Activated CD8-positive, alpha-beta memory T cell treated with anti-CD3 and anti-CD28 coated beads, Interleukin-2, amount 50 U/mL, for 4 hours (primary cell): ENCODE results near the gene TK1.

Experiments
- DNase-seq: peaks from one replicate; pipeline ENCODE4 v3.0.0-alpha.2; 2020

Gene TK1

GRCh38 chr17:78132767-78133178, 54.1 kb downstream of the TK1 start:
- no peak for DNase-seq

GRCh38 chr17:78132084-78132676, 54.7 kb downstream of the TK1 start:
- DNase-seq = peak; percentile 68

- DNase-seq = peak; percentile 76
These were observed 55.4 kb downstream of the TK1 start for GRCh38 chr17:78131172-78132083.

- DNase-seq = peak; percentile 58
These were observed 56.3 kb downstream of the TK1 start, which contains the start of gene TMC8 for GRCh38 chr17:78130437-78131101. Gene TMC8, plus strand, starts transcription at chr17:78130771. Its CDS starts 818 bp downstream, at chr17:78131589.

GRCh38 chr17:78130090-78130436, 56.8 kb downstream of the TK1 start:
- no peak for DNase-seq

- no peak for DNase-seq
These were observed 57.3 kb downstream of the TK1 start for GRCh38 chr17:78129351-78130089.

GRCh38 chr17:78128551-78129350, 58.1 kb downstream of the TK1 start, which contains the start of gene TMC6:
Gene TMC6, minus strand, starts transcription at chr17:78128755. Its CDS starts 1,923 bp downstream, at chr17:78126832.
- peak; percentile 70 for DNase-seq

GRCh38 chr17:78127888-78128550, 58.8 kb downstream of the TK1 start:
- DNase-seq = no peak

GRCh38 chr17:78127239-78127887, 59.5 kb downstream of the TK1 start:
- DNase-seq = peak; percentile 62

GRCh38 chr17:78126895-78127238, 60.0 kb downstream of the TK1 start:
- no peak for DNase-seq

GRCh38 chr17:78125976-78126894, 60.6 kb downstream of the TK1 start:
- no peak for DNase-seq

- no peak for DNase-seq
These were observed 61.5 kb downstream of the TK1 start for GRCh38 chr17:78125138-78125913.

GRCh38 chr17:78124836-78125137, 62.1 kb downstream of the TK1 start:
- DNase-seq = no peak
